ENCODE results near the gene MAK. TPM values are rescaled to one million over a fixed set of nuclear protein-coding genes. Genes with fewer than 3 reads are reported as not detected.

The MAK gene
- total RNA-seq, 1 donor from 2014 or later, result not detected

- Mint-ChIP-seq H3K27ac (no peak overlapping the region), H3K4me1 (peaks cover 32% of the 10 kb centered on the region), H3K27me3 (no peaks in the 10 kb centered on the region), H3K4me3 (peak overlapping the region; percentile 75), H3K9me3 (peaks cover 4% of the 10 kb centered on the region), H3K36me3 (ENCODE audit: low read depth) (peaks cover 5% of the 10 kb centered on the region)
- intact Hi-C loops (cut with micrococcal nuclease), result no loop called here
- ChIA-PET POLR2A (interaction anchor here (1.5 to 6.4 kb wide), 4 partner anchors 9 to 190 kb away, joined by 5 to 75 read pairs (median 8); partner anchors contain the start of genes C6orf52, PAK1IP1 and TMEM14B), CTCF (no interaction called here)
- DNase-seq, result no peak
- TF ChIP-seq, protein P1, sequence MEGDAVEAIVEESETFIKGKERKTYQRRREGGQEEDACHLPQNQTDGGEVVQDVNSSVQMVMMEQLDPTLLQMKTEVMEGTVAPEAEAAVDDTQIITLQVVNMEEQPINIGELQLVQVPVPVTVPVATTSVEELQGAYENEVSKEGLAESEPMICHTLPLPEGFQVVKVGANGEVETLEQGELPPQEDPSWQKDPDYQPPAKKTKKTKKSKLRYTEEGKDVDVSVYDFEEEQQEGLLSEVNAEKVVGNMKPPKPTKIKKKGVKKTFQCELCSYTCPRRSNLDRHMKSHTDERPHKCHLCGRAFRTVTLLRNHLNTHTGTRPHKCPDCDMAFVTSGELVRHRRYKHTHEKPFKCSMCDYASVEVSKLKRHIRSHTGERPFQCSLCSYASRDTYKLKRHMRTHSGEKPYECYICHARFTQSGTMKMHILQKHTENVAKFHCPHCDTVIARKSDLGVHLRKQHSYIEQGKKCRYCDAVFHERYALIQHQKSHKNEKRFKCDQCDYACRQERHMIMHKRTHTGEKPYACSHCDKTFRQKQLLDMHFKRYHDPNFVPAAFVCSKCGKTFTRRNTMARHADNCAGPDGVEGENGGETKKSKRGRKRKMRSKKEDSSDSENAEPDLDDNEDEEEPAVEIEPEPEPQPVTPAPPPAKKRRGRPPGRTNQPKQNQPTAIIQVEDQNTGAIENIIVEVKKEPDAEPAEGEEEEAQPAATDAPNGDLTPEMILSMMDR (IDR thresholded peaks at IDR 0.05), result no peak
- ATAC-seq (ENCODE audit: low read depth), result no peak
Observed at GRCh38 chr6:10719296-10719963, 118.9 kb downstream of the MAK start.

DNA sequence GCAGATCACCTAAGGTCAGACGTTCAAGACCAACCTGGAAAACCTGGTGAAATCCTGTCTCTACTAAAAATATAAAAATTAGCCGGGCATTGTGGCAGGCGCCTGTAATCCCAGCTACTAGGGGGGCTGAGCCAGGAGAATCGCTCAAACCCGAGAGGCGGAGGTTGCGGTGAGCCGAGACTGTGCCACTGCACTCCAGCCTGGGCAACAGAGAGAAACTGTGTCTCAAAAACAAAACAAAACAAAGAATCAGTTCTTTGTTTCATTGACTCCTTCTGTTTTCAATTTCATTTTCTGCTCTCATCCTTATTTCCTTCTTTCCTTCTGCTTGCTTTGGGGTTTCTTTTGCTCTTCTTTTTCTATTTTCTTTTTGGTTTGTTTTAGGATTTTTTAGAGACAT lies 124.4 kb downstream of the MAK start:
- no peaks in the 10 kb centered on the region for H3K4me1 Mint-ChIP-seq
- no peak overlapping the region for H3K27ac Mint-ChIP-seq
- no peak for ATAC-seq (ENCODE audit: low read depth)
- ChIA-PET POLR2A (no interaction called here), CTCF (no interaction called here)
- peaks cover 4% of the 10 kb centered on the region for H3K9me3 Mint-ChIP-seq
- no peak overlapping the region for H3K4me3 Mint-ChIP-seq
- intact Hi-C loops (cut with micrococcal nuclease), result no loop called here
- DNase-seq, result no peak
- TF ChIP-seq, protein P1 (IDR thresholded peaks at IDR 0.05), result no peak
- no peaks in the 10 kb centered on the region for H3K27me3 Mint-ChIP-seq
- peaks cover 15% of the 10 kb centered on the region for H3K36me3 Mint-ChIP-seq (ENCODE audit: low read depth)

Other genes with a start within 250 kb of the MAK start
- gene C6orf52, start 143.9 kb downstream of the MAK start, total RNA-seq, result 1.0 and 1.6 TPM in 2 replicates
- 18.1 and 18.3 TPM in 2 replicates for gene PAK1IP1, start 143.6 kb downstream of the MAK start, total RNA-seq
- 23.0 and 23.1 TPM in 2 replicates for gene TMEM14C, start 115.5 kb downstream of the MAK start, total RNA-seq
- 60.3 and 63.4 TPM in 2 replicates for gene TMEM14B, start 90.7 kb downstream of the MAK start, total RNA-seq
- not detected in 2 replicates for gene GCM2, start 43.5 kb upstream of the MAK start, total RNA-seq
- gene SYCP2L, start 48.5 kb upstream of the MAK start, total RNA-seq, result 0.13 and 0.17 TPM in 2 replicates
- not detected in 2 replicates for gene ELOVL2, start 205.8 kb upstream of the MAK start, total RNA-seq